T-helper 1 cell treated with Interleukin-12 subunit alpha and Interleukin-12 subunit beta and Interleukin-4 antibody, amounts not matched to agents 30 ng/mL and 1 ng/mL, for 36 hours (primary cell): ENCODE data around the gene SREBF2. TPM values are rescaled to one million over a fixed set of nuclear protein-coding genes. Genes with fewer than 3 reads are reported as not detected.

Source experiments
- intact Hi-C: fragments of 100-400 bp; cut with micrococcal nuclease; formaldehyde crosslinking; loops from one replicate; pipeline ENCODE4 v1.15.1; 2024
- total RNA-seq: library from RNA; stranded (reverse); gene quantifications from 2 replicates; pipeline ENCODE4 v1.2.3, GENCODE V29; 2022

Gene SREBF2
- 156 and 160 TPM in 2 replicates for total RNA-seq

DNA sequence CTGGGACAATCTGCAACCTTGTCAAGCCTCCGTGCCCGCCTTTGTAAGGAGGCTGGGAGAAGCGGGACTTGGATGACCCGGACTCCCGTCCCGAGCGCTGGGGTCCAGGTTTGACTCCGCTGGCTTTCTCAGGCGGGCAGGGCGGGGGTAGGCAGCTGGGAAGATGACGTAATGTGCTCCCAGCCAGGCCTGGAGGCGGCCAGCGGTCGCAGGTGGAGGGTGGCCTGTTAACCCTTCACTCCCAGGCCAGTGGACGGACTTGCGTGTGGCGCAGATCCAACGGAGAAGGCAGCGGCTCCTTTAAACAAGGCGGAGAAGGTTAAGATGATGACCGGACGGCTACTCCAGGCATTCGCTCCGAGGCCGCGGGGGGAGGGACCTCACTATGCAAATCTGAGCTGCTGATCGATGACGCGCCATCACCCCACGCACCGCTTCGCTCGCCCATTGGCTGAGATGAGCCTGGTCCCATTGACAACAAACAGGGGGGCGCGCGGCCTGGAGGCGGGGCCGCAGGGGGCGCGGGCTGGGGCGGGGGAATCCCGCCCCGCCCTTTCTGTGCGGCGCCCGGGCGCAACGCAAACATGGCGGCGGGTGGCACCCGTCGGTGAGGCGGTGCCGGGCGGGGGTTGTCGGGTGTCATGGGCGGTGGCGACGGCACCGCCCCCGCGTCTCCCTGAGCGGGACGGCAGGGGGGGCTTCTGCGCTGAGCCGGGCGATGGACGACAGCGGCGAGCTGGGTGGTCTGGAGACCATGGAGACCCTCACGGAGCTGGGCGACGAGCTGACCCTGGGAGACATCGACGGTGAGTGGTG, at the start of gene SREBF2:
Gene SREBF2 (plus strand): TSS at position 553 of the 816 bp plus-strand sequence. CDS start 166 bp downstream, at position 719.
- intact Hi-C loops: loop anchor here (1.0 to 5.0 kb wide), 7 partner anchors 32 to 260 kb away; partner anchors contain the start of genes CCDC134, DESI1, NDUFA6 and SNU13

DNA sequence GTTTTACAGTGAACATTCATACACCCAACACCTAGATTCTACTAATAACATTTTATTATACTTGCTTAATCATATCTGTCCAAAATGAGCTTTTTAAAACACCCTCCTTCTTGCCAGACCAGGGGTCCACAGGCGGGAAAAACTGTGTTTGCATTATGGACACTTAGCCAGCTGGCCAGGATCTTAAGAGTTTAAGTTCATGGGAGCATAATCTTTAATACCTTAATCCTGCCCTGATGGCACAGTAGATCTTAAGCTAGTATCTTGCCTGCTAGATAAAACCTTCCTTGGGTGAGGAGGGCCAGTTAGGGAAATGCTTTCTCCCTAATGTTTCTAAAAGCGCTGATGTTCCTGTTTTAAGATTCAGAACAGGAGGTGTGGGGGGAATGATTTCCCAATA, 45.6 kb upstream of the SREBF2 start:
- intact Hi-C loops: no loop called here

DNA sequence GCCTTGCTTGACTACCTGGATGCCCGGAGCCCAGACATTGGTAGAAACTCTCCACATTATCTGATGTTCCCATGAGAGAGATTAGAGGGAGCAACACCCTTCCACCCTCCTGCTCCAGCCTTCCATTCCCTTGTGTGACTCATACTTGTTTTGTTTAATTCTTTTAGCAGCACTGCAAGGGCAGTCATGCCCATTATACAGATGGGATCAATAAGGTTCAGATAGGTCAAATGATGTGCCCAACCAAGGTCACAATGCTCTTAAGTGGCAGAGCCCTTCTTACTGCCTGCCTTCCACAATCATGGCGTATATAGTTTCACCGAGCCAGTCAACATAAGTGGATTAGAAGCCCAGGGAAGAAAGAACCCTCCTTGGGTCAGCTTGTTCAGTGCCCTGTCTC, 39.0 kb upstream of the SREBF2 start:
- intact Hi-C loops: no loop called here

DNA sequence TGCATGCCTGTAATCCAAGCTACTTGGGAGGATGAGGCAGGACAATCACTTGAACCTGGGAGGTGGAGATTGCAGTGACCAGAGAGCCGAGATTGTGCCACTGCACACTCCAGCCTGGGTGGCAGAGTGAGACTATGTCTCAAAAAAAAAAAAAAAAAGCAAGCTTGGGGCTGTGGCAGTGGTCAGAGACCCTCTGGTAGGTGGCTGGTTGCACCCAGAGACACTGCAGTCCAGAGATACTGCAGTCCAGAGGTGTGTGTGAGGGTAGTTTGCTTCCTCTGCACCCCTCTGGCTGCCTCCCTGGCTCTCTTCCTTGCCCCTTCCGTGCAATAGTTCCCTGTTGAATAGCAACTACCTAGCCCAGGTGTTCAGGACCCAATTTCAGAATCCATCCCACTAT, 34.2 kb upstream of the SREBF2 start:
- intact Hi-C loops: loop anchor here (5.0 kb wide), 1 partner anchor 474 kb away; the partner anchor contains the start of gene TCF20

DNA sequence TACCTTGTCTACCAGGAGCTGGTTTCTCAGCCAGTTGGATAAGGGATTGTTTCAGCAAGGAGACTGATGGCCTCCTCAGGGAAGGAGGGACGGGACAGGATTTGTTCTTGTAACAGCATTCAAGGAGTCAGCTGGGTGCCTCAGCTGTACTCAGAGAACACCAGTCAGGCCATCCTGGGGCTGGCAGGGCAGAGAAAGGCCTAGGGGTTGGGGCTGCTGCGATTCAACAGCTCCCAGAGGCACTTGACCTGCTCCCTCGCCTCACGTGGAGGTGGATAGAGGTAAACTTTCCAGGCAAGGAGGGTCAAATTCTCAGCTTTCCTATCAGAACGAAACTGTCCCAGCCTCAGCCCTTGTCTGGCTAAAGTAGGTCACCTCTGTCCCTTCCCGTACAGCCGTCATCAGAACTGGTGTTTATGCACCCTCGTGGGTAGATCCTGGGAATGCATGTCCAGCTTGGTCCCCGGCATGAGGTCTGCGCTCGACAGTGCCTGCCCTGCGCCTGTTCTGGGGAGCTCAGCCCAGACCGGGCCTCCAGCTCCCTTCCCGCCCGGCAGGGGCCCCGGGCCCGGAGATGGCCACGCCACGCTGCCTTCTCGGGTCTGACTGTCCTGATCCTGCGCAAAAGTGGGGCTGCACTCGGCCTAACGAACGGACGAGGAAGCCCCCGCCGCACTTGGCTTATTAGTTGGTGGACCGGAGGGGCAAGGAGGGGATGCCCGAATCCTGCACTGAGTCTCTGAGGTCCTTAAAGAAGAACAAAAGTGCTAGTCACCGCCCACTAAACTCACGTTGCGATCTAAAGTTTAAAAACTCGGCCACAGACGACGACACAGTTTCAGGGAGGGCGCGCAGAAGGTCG, 33.2 kb upstream of the SREBF2 start:
- intact Hi-C loops: loop anchor here (1.0 to 5.0 kb wide), 7 partner anchors 18 to 473 kb away; partner anchors contain the start of gene TCF20

DNA sequence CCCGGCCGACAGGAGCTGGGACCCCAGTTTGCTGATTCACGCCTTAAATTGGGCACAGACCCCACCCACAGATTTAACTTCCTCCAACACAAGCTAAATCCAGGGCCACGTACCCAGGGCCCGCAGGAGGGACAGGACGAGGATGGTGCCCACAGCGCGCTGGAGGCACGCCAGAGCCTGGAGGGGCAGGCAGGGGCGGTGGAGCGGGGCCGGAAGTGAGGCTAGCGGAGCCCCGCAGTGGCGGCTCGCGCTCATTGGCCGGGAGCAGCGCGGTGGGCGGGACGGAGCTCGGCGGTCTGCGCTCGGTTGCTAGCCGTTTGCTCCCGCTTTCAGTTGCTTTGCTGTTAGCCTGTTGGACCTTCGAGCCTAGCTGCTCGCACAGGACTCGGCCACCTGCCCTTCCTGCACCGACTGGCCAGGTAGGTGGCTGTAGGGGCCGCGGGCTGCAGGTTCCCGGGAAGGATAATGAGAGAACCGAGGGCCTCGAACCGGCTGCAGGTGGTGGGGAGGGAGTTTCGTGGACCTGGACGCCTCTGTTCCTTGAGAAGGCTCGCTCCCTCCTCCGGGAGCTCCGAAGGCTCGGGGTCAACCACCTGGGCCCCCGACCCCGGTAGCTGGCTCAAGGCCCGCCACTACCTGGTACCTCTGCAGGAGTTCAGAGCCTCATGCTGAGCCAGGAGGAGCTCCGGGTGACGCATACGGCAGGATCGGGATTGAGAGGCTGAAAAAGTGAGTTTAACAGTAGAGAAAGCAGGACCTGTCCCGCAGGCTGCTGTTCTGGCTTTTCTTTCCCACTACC, 32.4 kb upstream of the SREBF2 start, which contains the start of gene CCDC134:
Gene CCDC134 (plus strand): TSS at position 332 of the 799 bp plus-strand sequence. CDS start 8,212 bp downstream, outside the sequence.
- intact Hi-C loops: loop anchor here (1.0 to 2.0 kb wide), 7 partner anchors 19 to 141 kb away; no protein-coding TSS in a partner anchor

DNA sequence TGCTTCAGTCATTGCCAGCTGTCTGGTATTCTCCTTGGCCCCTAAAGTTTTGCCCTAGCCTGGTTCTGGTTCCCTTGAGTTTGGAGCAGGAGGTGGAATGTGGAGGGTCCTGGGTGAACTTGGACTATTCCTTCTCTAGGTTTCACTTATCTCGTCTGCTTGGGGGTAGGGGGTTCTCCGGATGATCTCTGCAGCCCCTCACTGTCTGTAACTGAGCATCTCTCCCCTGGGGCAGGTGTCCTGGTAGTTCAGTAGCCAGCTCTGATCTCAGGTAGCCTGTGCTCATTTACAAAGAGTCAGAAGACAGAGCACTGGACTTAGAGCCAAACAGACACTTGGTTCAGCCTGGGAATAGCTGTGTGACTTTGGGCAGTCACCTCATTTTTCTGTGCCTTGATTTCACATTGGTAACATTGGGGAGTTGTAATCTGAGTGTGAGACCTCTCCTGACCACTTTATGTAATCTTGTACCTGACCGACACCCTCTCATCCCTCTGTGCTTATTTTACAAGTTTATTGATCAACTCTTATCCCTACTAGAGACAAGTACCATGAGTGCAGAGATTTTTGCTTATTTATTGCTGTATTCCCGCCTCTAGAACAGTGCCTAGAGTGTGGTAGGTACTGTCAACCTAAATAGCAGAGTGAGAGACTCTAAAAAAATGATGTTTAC, 31.6 kb upstream of the SREBF2 start:
- intact Hi-C loops: loop anchor here (1.0 to 2.0 kb wide), 2 partner anchors 56 to 134 kb away; no protein-coding TSS in a partner anchor

DNA sequence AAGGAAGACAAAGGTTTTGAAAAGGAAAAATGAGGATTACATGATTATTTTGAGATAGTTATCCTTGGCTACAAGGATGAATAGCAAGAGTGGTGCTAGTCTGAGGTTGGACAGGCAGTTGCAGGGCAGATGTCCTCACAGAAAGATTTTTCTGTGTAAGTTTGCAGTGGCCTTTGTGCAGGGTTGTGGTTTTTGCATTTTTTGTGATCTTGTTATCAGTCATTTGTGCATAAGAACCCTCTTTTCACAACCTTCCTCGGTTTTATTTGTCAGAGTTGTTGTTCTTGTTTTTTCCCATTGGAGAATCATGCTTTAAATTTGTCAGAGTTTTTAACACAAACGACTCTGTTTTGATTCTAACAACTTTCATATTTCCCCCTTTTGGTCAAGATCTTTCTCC, 31.0 kb upstream of the SREBF2 start:
- intact Hi-C loops: loop anchor here (1.0 to 2.0 kb wide), 2 partner anchors 55 to 135 kb away; no protein-coding TSS in a partner anchor

DNA sequence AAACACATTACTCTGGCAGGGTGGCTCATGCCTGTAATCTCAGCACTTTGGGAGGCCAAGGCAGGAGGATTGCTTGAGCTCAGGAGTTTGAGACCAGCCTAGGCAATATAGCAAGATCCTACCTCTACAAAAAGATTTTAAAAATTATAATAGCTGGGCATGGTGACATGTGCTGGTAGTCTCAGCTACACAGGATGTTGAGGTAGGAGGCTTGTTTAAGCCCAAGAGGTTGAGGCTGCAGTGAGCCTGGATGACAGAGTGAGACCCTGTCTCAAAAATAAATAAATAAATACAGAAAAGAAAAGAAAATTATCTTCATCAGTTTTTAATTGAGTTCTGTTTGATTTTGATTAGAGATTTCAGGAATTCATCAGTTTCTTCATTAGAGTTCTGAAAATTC, 27.3 kb upstream of the SREBF2 start:
- intact Hi-C loops: no loop called here

DNA sequence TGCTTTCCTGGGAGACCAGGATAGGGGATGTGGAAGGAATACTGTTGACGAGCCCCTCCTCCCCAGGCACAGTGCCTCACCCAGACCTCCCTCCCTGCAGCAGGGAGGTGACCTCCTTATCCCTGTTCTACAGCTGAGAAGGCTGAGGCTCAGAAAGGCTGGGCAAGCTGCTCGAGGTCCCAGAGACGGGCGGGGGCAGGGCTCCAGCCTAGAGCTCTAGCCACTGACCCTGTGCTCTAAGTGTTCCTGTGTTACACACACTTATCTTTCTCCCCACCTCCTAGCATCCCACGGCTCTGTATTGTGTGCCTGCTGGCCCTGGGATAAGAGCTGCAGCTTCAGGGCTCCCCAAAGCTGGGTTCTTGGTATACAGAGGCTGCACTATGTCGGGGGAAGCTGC, 24.5 kb upstream of the SREBF2 start:
- intact Hi-C loops: no loop called here

DNA sequence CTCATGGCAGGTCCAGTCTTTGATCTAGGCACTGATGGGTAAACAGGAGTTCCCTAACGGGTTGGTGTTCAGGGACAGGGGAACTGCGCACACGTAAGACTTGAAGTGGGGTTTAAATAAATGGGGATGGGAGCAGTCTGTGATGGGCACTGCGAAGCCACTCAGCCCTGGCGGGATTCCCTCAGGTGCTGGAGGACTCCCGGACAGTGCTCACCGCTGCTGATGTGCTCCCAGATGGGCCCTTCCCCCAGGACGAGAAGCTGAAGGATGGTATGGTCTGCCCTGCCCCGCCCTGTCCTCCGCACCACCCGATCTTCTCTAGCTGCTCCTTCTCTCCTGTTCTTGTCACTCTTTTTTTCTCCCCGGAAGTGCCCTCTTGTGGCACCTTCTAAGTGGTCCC, 22.9 kb upstream of the SREBF2 start:
- intact Hi-C loops: no loop called here

DNA sequence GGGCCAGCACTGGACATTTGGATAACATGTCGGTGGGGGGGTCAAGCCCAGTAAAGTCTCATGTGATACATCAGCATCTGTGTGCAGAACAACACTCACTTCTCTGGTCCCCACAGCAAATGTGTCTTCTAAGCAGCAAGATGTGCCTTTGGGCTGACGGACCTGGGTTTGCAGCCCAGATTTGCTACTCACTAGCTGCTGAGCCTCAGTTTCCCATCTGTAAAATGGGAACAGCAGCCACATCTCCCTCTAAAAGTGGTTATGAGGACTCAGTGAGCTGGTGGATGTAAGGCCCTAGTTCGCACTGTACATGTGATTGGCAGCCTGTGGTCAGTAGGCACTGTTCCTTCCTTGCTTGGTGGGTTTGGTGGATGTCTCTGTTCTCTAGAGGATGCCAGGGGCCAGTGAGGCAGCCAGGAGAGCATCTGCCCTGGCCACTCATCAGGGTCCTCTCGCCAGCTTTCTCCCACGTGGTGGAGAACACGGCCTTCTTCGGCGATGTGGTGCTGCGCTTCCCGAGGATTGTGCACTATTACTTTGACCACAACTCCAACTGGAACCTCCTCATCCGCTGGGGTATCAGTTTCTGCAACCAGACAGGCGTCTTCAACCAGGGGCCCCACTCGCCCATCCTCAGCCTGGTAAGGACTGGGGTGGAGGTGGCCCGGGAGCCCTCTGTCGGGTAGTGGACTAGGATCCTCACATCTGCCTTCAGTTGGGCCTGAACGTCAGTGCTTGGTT, 19.9 kb upstream of the SREBF2 start:
- intact Hi-C loops: no loop called here

DNA sequence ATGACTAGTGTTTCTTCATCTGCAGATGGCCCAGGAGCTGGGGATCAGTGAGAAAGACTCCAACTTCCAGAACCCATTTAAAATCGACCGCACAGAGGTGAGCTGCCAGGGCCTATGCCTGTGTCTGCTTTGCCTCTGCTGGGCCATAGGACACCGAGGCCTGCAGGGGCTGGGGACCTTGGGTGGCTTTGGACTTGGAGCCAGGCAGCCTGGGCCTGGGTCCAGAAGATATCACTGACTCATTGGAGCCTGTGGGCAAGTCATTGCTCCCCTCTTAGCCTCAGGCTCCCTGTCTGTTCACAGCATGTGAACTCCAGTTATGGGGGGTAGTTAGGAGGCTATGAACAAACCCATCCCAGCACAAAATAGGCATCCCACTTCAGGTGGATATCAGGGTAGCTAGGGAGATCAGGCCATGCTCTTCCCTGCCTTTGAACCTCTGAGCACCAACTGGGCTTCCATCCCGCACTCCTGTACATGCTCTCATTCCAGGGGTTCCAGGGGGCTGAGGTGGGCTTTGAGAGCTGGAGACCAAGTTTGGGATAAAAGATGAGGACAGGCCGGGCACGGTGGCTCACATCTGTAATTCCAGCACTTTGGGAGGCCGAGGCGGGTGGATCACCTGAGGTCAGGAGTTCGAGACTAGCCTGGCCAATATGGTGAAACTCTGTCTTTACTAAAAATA, 19.0 kb upstream of the SREBF2 start:
- intact Hi-C loops: no loop called here

DNA sequence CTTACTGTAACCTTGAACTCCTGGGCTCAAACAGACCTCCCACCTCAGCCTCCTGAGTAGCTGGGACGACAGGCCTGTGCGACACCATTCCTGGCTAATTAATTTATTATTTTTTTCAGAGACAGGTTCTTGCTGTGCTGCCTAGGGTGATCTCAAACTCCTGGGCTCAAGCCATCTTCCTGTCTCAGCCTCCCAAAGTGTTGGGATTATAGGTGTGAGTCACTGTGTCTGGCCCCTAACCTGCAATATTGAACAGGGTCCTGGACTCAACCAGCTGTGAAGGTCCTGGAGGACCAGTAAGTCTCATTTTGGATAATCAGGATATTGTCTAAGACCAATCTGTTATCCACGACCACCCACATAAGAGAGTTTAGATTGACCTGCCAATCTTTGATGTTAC, 17.2 kb upstream of the SREBF2 start:
- intact Hi-C loops: no loop called here

DNA sequence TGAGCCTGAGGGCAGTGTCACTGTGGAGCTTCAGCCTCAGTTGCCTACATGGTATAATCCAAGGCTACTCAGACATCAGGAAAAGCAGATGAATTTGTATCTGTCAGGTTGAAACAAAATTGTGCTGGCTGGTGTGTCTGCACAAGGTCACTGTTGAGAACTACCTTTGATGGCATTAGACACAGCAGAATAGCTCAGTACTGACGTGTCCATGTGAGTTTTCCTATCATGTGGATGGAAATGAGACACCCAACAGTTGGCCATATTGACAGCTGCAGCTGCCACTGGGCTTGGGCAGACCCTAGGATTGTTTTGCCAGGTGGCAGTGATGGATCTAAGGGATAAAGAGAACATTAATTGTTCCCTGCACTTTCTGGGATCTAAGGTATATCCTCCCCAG, 16.7 kb upstream of the SREBF2 start:
- intact Hi-C loops: no loop called here

DNA sequence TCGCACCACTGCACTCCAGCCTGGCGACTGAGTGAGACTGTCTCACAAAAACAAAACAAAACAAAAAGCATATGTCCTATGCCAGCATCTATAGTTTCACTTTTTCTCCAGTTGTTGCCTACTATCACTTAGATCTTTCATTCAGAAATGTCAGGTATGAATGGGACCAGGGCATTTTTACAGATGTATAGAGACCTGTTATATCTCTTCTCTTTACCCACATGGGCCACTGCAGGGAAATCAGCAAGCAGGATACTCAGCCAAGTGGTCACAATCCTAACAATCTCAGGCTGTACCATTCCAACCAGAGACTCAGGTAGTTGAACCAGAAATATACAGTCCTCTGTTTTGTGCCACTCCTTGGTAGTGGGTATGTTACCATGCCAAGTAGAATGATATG, 16.0 kb upstream of the SREBF2 start:
- intact Hi-C loops: no loop called here

DNA sequence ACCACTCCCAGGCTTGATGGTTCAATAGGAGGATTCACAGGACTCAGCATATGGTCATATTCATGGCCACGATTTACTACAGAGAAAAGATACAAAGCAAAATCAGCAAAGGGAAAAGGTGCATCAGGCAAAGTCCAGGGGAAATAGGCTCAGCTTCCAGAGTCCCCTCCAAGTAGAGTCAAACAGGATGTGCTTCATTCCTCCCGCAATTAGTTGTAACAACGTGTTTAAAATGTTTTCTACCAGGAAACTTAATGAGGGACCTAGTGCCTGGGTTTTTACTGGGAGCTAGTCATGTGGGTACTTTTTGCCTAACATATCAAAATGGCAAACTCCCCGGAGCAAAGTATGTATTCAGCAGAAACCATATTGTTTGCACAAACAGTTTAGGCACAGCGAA, 14.9 kb upstream of the SREBF2 start:
- intact Hi-C loops: no loop called here

DNA sequence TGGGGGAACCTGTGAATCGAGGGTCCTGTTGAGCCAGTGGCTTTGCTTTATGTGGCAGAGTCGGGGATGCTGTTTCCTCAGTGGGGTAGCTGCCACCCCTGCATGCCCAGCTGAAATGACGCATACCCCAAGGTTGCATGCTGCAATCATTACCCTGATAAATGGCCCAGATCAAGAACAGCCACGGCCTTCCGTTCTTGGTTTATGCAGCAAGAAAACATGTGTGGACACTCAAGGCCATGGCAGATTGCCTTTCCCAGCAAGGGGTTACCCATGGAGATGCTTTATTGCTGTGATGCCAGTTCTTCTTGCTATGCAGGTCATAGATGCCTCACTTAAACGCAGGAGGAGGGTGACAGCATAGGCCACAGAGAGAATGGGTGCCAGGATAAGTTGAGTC, 14.3 kb upstream of the SREBF2 start:
- intact Hi-C loops: no loop called here

DNA sequence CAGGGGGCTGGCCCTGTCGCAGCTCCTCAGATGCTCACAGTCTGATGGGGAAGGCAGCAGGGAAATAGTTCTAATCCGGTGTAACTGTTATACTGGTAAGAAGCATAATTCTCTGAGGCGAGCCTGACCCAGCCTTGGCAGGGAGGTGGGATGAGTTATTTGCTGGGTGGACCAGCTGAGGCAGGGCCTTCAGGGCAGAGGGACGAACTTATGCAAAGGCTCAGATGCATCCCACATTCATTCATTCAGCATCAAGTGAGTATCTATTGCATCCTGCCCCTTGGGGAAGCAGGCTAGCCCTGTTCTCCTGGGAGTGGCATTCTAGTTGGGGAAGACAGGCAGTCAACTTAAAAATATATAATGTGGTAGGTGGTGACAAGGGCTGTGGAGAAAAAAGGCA, 13.6 kb upstream of the SREBF2 start:
- intact Hi-C loops: no loop called here
